GM18951 (cell line): ENCODE data around the gene UBE2F.
"Not testable (repeated sequence)": the region's sequence is repeated elsewhere in the genome, so short reads cannot be mapped to it uniquely, and the experiment has no call there.

Source experiments
- POLR2A ChIP-seq: IDR thresholded peaks from 4 replicates; pipeline ENCODE4 v1.6.1; 2011; ENCODE audit warnings: mild to moderate bottlenecking; ENCODE audit not compliant: insufficient read length, insufficient read depth; ENCODE audit errors: extremely low read depth
- in situ Hi-C: fragments of 300-500 bp; cut with MboI; formaldehyde crosslinking; loops from one replicate; pipeline ENCODE4 v1.12.0; 2022; ENCODE audit warnings: low sequenced_read_pairs, mixed read lengths, inconsistent platforms; ENCODE audit not compliant: unreplicated experiment

Gene UBE2F

DNA sequence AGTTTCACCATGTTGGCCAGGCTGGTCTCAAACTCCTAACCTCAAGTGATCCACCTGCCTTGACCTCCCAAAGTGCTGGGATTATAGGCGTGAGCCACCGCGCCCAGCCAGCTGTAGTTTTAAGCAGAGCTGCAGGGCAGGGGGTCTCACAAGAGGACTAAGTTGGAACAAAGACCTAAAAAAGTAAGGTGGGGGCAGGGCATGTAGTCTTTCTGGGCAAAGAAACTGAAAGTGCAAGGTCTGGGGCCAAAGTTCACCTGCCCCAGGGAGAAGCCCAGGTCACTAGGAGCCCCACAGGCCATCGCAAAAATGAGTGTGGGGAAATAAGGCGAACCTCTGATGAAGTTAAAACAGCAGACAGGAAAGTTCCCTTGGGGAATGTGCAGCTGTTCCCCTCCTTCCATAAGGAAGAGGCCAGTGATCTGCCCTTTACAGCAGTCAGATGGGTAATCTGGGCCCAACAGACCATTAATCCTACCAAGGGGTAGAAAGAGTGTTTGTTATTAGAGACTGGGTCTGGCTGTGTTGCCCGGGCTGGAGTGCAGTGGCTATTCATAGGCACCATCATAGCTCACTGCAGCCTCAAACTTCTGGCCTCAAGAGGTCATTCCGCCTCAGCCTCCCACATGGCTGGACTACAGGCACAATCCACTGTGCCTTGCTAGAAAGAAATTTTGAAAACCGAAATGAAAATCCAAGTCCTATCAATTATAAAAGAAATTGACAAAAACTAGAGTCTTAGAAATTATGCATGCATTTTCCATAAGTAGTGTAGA, 96.8 kb downstream of the UBE2F start:
- no peak for TF ChIP-seq POLR2A
- in situ Hi-C loops, result no loop called here

DNA sequence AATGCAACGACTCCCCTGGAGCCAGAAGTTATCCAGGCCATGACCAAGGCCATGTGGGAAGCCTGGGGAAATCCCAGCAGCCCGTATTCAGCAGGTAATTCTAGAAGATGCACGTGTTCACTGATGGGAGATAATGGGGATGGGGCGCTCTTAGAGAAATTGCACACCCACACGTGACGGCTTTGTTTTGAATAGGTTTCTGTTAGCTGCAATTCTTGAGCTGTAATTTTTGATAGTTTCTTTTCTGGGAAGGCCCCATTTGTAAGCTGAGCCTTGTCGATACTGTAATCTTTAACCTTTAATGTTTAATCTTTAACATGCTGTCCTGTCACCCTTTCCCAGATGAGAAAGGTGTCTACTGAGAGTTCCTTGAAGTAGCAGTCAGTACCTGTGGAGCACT, 97.6 kb downstream of the UBE2F start:
- TF ChIP-seq POLR2A, result no peak
- in situ Hi-C loops, result no loop called here

GRCh38 chr2:238065071-238065846, 98.4 kb downstream of the UBE2F start:
- in situ Hi-C loops, result no loop called here
- no peak for TF ChIP-seq POLR2A

GRCh38 chr2:238066218-238066617, 99.4 kb downstream of the UBE2F start:
- TF ChIP-seq POLR2A, result no peak
- in situ Hi-C loops, result no loop called here

- in situ Hi-C loops, result not testable (repeated sequence)
Measured at GRCh38 chr2:238066718-238067117, 99.9 kb downstream of the UBE2F start.

- TF ChIP-seq POLR2A, result no peak
- in situ Hi-C loops, result no loop called here
Measured at GRCh38 chr2:238067939-238068338, 101.1 kb downstream of the UBE2F start.

DNA sequence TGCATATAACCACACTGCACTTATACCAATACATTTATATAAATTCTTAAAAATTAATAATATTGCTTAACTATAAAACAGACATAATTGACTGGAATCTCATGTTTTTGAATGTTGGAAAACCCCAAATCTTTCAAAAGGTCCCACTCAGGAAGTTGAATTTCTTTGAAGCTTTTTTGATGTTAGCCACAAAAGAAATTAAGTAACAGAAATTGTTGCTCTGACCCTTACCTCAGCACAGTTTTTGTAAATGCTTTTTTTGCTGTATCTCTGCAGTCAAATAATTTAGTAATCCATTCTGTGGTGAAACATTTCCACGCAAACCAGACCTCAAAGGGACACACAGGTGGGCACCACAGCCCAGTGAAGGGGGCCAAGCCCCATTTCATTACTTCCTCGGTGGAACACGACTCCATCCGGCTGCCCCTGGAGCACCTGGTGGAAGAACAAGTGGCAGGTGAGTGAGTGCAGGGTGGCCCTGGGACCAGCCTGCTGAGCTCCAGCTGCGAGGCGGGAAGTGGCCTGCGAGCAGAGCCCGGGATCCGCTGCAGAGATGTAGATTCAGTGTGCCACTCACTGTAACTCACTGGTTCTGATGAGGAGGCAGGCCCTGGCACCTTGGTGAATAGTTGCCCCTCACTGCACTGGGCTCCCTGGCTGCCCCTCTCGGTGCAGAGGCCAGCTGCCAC, 102.4 kb downstream of the UBE2F start:
- in situ Hi-C loops, result no loop called here
- TF ChIP-seq POLR2A, result no peak

DNA sequence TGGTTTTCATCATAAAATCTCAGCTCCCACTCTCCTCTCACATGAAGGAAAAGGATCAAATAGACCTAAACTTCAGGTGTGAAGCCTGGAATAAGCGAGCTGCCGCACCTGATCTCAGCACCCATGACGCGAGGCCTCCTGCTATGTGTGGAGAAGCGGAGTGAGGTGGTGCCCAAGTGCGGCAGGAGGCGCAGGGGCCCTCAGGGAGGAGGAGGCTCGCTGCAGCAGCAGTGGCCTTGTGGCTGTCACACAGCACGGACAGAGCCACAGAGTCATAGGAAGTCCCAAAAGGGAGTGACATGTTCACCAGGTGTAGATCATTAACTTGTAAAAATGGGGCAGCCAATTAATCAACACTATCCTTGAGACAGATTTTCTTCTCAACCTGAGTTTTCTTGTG, 103.1 kb downstream of the UBE2F start:
- no peak for TF ChIP-seq POLR2A
- in situ Hi-C loops, result no loop called here

DNA sequence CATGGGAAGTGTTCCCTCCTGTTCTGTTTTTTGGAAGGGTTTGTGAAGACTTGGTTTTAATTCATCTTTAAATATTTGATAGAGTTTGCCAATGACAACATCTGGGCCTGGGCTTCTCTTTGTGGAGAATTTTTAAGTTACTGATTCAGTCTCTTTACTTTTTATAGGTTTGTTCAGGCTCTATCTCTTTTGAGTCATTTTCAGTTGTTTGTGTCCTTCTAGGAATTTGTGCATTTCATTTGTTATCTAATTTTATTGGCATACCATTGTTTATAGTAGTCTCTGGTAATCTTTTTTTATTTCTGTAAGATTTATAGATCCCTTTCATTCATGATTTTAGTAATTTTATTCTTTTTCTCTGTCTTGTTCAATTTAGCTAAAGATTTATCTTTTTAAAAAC, 108.6 kb downstream of the UBE2F start:
- no peak for TF ChIP-seq POLR2A
- in situ Hi-C loops, result no loop called here

DNA sequence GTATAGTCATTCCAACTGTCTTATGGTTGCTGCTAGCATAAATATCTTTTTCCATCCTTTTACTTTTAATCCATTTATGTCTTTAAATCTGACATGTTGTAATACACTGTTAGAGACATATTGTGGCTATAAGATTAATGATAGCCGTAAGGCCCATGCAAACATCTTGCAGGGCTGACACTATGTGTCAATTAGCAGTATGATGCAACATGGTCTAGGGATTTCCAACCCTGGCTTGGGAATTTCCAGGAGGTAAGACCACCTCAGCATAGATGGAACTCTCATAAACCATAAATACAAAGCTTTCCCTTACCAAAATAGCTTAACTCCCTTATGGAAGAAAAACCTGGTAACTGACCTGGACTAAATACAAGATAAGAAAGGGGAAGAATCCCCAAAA, 110.5 kb downstream of the UBE2F start:
- no peak for TF ChIP-seq POLR2A
- in situ Hi-C loops, result no loop called here

- no peak for TF ChIP-seq POLR2A
- in situ Hi-C loops, result no loop called here
Measured at GRCh38 chr2:238079874-238080327, 113.1 kb downstream of the UBE2F start.

GRCh38 chr2:238080518-238080917, 113.7 kb downstream of the UBE2F start:
- in situ Hi-C loops, result no loop called here
- no peak for TF ChIP-seq POLR2A

GRCh38 chr2:238081150-238081549, 114.3 kb downstream of the UBE2F start:
- no peak for TF ChIP-seq POLR2A
- in situ Hi-C loops, result no loop called here

DNA sequence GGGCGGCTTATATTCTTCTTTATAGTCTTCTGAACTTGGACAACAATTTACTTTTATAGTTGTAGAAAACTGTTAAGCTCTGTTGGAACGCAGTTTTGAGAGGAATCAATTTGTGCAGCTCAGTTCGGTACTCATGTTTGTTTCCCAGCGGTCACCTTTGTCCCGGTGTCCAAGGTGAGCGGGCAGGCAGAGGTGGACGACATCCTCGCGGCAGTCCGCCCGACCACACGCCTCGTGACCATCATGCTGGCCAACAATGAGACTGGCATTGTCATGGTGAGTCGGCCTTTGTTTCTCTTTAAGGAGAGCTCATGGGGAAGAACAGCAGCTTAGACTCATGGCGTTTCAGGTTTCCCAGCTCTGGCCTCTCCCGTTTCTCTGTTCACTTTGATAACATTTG, 114.7 kb downstream of the UBE2F start:
- in situ Hi-C loops, result no loop called here
- no peak for TF ChIP-seq POLR2A

GRCh38 chr2:238082151-238082550, 115.3 kb downstream of the UBE2F start:
- TF ChIP-seq POLR2A, result no peak
- in situ Hi-C loops, result no loop called here
